GM19438 (cell line): ENCODE results near the gene PHF12.
"Not testable (repeated sequence)": the region's sequence is repeated elsewhere in the genome, so short reads cannot be mapped to it uniquely, and the experiment has no call there.

Experiments used
- ATAC-seq: cut with Tn5 transposase; IDR thresholded peaks from one replicate; pipeline ENCODE4 v1.9.1; 2021; ENCODE audit warnings: low read depth; ENCODE audit not compliant: unreplicated experiment

The PHF12 gene

GRCh38 chr17:28906706-28907438 is 44.4 kb downstream of the PHF12 start:
- no peak for ATAC-seq

- ATAC-seq: no peak
These were observed 45.0 kb downstream of the PHF12 start for GRCh38 chr17:28906276-28906675.

GRCh38 chr17:28904800-28905199 is 46.5 kb downstream of the PHF12 start:
- no peak for ATAC-seq

- ATAC-seq: not testable (repeated sequence)
These were observed 47.8 kb downstream of the PHF12 start for GRCh38 chr17:28903546-28903841.

GRCh38 chr17:28902819-28903545 is 48.3 kb downstream of the PHF12 start, which contains the start of gene DHRS13:
DHRS13 (minus strand) TSS chr17:28903079; CDS start chr17:28902944, 135 bp downstream.
- peak; percentile 82 for ATAC-seq

GRCh38 chr17:28901866-28902818 is 49.2 kb downstream of the PHF12 start:
- ATAC-seq: peak; percentile 37

GRCh38 chr17:28900986-28901726 is 50.2 kb downstream of the PHF12 start:
- no peak for ATAC-seq

- ATAC-seq: no peak
These were observed 52.0 kb downstream of the PHF12 start for GRCh38 chr17:28899212-28899815.

- no peak for ATAC-seq
These were observed 52.8 kb downstream of the PHF12 start for GRCh38 chr17:28898527-28898955.

GRCh38 chr17:28897769-28898526 is 53.4 kb downstream of the PHF12 start:
- ATAC-seq: no peak

GRCh38 chr17:28896884-28897768 is 54.2 kb downstream of the PHF12 start, which contains the start of gene FLOT2:
FLOT2 (minus strand) TSS chr17:28897733; CDS start chr17:28897574, 159 bp downstream.
- no peak for ATAC-seq

GRCh38 chr17:28896491-28896883 is 54.8 kb downstream of the PHF12 start:
- ATAC-seq: no peak

- ATAC-seq: no peak
These were observed 55.4 kb downstream of the PHF12 start for GRCh38 chr17:28895794-28896447.

GRCh38 chr17:28893248-28894183 is 57.8 kb downstream of the PHF12 start:
- not testable (repeated sequence) for ATAC-seq

- no peak for ATAC-seq
These were observed 59.3 kb downstream of the PHF12 start for GRCh38 chr17:28892024-28892423.

GRCh38 chr17:28891201-28891600 is 60.1 kb downstream of the PHF12 start:
- ATAC-seq: no peak
